ENCODE data around the gene TUBB6. TPM values are rescaled to one million over a fixed set of nuclear protein-coding genes. Genes with fewer than 3 reads are reported as not detected.

TUBB6 gene
- polyA plus RNA-seq (2012; ENCODE audit: insufficient read depth, insufficient read length, low read depth), result 84.6 TPM

DNA sequence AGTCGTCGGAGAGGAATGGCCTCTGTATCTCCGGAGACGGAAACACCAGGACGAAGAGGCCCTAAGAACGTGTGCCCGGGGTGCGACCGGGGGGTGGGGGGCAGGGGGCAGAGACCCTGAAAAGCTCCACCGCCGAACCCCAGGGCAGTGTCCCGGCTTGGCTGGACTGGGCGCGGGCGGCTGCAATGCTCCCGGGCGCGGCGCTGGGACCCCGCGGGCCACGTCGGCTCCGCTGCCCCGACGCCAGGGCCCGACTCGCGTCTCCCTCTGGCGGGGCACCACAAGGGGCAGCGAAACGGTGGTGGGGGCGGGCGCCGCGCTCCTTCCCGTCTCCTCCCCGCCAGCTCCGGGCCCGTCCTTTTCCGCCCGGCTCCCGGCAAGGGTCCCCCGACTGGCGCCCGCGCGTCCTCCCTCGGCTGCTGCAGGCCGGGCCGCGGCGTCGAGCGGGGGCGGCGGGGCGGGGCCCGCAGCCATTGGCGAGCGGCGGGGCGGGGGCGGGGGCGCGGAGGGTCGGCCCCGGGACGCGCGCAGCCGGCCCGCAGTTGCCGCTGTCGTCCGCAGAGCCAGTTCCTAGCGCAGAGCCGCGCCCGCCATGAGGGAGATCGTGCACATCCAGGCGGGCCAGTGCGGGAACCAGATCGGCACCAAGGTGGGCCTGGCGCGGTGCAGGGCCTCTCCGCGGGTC, at the start of gene TUBB6:
TSS of gene TUBB6 (plus strand) at position 541 of the 685 bp plus-strand sequence. CDS start at position 593, 52 bp downstream.
- Histone ChIP-seq H3K4me1 (no peaks in the 10 kb centered on the region), H3K9me3 (no peaks in the 10 kb centered on the region), H3K36me3 (peaks cover 8% of the 10 kb centered on the region), H3K4me3 (ENCODE audit: low read depth, low read length) (peak within 1 kb of the TSS; percentile 72), H3K27me3 (no peaks in the 10 kb centered on the region)
- no peak for TF ChIP-seq CTCF (IDR thresholded peaks at IDR 0.05; ENCODE audit: low read depth, low read length)
- DNase-seq, result peak; percentile 71

- H3K4me3 ChIP-seq (ENCODE audit: low read depth, low read length), result no peak overlapping the region
- no peak for DNase-seq
- H3K4me1 ChIP-seq, result no peaks in the 10 kb centered on the region
- no peak for TF ChIP-seq CTCF (IDR thresholded peaks at IDR 0.05; ENCODE audit: low read depth, low read length)
- no peaks in the 10 kb centered on the region for H3K9me3 ChIP-seq
- H3K27me3 ChIP-seq, result peaks cover 8% of the 10 kb centered on the region
- no peaks in the 10 kb centered on the region for H3K36me3 ChIP-seq
These were observed 49.0 kb upstream of the TUBB6 start for GRCh38 chr18:12258719-12259705.

- Histone ChIP-seq H3K4me3 (ENCODE audit: low read depth, low read length) (no peak overlapping the region), H3K4me1 (no peaks in the 10 kb centered on the region), H3K27me3 (no peaks in the 10 kb centered on the region), H3K9me3 (no peaks in the 10 kb centered on the region), H3K36me3 (no peaks in the 10 kb centered on the region)
- no peak for TF ChIP-seq CTCF (IDR thresholded peaks at IDR 0.05; ENCODE audit: low read depth, low read length)
- DNase-seq, result no peak
These were observed 45.3 kb upstream of the TUBB6 start for GRCh38 chr18:12262748-12263147.

- Histone ChIP-seq H3K4me3 (ENCODE audit: low read depth, low read length) (no peak overlapping the region), H3K4me1 (no peaks in the 10 kb centered on the region), H3K36me3 (no peaks in the 10 kb centered on the region), H3K27me3 (no peaks in the 10 kb centered on the region), H3K9me3 (no peaks in the 10 kb centered on the region)
- TF ChIP-seq CTCF (IDR thresholded peaks at IDR 0.05; ENCODE audit: low read depth, low read length), result no peak
- DNase-seq, result no peak
These were observed 43.2 kb upstream of the TUBB6 start for GRCh38 chr18:12264864-12265263.

GRCh38 chr18:12271376-12272235, 36.4 kb upstream of the TUBB6 start:
- no peaks in the 10 kb centered on the region for H3K4me1 ChIP-seq
- H3K36me3 ChIP-seq, result no peaks in the 10 kb centered on the region
- no peaks in the 10 kb centered on the region for H3K27me3 ChIP-seq
- peak; percentile 56 for TF ChIP-seq CTCF (IDR thresholded peaks at IDR 0.05; ENCODE audit: low read depth, low read length)
- H3K4me3 ChIP-seq (ENCODE audit: low read depth, low read length), result peak overlapping the region; percentile 57
- peak; percentile 65 for DNase-seq
- no peaks in the 10 kb centered on the region for H3K9me3 ChIP-seq

All from BE2C (cell line).